CD4-positive, alpha-beta T cell treated with Interleukin-15 for 4 hours (primary cell): ENCODE results near the gene CTSZ.
"Not testable (repeated sequence)": the region's sequence is repeated elsewhere in the genome, so short reads cannot be mapped to it uniquely, and the experiment has no call there.

Experiments used
- DNase-seq: peaks from one replicate; pipeline ENCODE4 v3.0.0-alpha.2; 2020; ENCODE audit warnings: low spot score

The CTSZ gene

DNA sequence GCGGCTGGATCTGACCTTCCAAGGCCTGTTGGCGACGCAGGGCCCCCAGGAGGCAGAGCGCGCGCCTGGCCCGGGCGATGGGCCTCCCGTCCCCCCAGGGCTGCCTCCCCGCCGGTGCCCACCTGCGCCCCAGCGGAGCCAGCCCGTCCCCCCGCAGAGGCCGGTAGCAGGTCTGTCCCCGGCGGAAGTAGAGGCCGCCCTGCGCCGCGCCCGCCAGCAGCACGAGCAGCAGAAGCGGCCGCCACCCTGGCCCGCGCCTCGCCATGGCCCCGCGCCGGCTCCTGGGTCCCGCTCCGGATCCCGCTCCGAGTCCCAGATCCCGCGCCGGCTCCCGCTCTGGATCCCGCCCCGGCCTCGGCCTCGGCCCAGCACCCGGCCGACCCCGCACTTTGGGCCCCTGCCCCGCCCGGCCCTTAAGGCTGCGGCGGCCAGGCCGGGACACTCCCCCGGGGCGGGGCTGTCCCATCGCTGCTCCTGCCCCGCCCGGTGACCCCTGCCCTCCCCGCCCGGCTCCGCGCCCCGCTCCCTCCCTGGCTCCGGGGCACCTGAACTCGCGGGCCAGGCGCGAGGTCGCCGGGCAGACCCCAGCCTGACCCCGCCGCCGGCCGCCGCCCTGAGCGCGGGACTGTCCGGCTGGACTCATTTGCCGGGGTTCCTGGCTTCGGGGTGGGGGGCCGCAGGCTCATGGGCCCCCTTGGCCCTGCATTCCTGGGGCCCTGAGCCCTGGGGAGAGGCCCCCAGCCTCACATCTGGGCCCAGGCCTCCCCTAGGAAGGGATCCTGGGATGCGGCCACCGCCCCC lies at the start of gene CTSZ:
CTSZ (minus strand) TSS at position 391 of the 801 bp plus-strand sequence; CDS start at position 265, 126 bp downstream.
- peak; percentile 25 for DNase-seq

DNA sequence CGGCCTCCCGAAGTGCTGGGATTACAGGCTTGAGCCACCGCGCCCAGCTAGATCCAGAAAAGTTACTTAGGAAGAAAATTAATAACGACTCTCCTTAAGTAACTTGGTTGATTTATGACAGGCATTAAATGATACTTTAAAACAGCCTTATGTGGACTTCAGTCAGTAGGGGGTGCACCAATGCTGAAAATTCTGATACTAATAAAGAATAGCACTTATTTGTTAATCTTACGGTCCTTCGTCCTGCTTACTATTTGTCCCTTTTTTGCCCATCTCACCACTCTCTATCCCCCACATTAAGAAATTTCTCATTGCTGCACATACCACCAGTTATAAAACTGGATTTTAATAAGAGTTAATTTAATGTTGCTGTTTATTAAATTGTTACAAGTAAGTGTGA lies 48.2 kb upstream of the CTSZ start:
- peak; percentile 37 for DNase-seq

DNA sequence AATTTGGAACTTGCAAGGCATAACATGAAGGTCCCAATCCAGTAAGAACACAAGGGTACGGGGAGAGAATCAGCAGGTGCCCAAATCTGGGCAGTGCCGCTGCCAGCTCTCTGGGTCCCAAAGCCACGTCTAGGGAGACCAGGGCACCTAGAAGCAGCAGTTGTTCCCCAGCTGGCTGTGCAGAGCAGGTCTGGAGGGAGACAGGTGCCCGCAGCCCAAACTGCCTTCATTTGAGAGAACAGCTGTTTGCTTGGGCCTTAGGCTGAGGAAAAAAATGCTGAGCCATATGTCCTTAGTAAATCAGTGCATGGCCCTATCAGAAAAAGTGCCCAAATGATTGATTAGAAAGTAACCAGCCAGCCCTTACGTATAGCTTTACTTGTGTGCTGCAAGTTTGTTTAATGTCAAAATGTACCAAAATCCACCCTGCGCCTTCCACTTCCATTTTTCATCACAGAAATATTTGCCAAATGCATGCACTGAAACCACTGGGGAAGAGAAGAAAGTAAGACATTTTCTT lies 44.7 kb upstream of the CTSZ start:
- DNase-seq: no peak

DNA sequence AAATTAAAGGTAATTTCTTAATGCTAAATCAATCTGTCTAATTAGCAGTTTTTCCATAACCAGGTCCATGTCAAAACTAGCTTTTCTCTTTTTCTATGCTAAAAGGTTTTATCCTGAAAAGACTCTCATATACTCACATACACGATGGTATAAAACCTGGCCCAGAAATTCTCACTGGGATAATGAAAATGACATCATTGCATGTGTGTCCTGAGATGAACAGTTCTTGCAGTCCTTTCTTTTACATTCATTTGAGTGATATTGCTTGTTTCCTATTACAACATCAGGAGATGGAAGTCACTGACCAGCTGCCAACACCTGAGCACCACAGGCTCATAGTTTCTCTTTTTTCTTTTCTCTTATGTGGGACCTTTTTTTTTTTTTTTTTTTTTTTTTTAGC lies 43.4 kb upstream of the CTSZ start:
- no peak for DNase-seq

DNA sequence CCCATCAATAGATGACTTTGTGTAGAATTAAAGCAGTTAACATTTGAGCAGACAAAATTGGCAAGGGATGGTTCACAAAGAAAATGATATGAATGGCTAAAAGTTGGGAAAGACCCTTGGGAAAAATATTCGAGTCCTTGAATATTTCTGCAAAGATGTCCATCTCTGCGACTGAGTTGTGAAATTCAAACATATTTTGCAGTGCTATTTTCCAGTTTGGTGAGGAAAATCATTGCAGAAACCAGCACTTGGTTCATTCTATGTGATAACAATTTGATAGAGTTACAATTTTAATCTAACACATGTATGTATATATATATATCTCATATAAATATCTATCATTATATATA lies 41.6 kb upstream of the CTSZ start:
- no peak for DNase-seq

DNA sequence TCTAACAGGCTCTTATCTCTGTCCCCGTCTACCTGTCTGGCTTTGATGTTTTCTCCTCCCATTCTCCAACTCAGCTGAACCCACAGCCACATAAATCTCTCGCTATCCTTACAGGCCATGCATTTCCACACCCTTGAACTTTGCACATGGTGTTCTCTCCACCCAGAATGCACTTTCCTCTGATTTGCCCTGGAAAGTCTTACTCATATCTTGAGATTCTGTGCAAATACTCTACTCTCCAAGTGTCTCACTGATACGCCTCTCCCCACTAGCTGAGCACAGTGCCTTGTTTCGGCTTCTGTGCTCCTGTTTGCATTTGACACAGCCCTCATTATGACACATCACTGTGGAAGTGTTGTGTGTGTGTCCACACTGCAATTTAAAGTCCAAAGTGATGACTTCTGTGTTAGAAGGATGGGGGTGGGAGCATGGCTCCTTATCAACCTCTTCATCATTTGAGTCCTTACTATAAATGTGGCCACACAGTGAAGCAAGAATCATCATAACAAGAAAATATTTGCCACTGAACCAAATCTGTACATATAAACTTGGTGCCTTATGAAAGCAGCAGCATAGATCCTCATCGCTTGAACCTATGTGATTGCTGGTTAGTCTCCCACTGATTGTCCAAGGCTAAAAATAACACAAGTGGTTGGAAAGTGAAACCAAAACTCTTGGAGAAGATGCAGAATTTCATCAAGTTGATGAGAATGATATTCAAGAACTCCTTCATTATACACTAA lies 41.1 kb upstream of the CTSZ start:
- DNase-seq: no peak

DNA sequence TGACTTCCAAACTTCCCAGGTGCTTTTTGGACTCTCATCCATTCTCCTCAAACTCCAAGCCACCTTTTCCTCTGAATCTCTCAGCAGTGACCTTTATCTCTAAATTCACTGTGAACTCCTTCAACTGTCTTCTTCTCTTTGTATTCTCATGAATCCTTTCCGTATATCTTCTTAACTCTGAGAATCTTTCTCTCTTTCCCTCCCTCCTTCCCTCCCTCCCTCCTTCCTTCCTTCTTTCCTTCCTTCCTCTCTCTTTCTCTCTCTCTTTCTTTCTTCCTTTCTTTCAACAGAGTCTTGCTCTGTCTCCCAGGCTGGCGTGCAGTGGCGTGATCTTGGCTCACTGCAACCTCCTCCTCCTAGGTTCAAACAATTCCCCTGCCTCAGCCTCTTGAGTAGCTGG lies 39.8 kb upstream of the CTSZ start:
- no peak for DNase-seq

DNA sequence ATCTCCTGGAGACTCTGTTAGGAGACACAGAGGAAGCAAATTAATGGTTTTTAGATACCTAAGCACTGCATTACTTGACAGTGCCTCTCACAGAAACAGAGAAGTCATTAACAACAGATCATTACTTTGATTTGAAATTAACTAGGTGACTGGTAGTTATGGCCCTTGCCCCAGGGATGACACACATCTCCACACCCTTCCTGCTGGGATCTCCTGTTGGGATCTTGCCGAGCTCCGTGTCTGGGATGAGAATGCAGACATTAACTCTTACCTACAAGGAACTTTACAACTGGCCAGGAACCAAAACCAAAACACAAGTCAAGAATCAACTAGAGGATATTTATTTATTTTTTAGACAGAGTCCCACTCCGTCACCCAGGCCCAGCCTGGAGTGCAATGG lies 37.7 kb upstream of the CTSZ start:
- no peak for DNase-seq

DNA sequence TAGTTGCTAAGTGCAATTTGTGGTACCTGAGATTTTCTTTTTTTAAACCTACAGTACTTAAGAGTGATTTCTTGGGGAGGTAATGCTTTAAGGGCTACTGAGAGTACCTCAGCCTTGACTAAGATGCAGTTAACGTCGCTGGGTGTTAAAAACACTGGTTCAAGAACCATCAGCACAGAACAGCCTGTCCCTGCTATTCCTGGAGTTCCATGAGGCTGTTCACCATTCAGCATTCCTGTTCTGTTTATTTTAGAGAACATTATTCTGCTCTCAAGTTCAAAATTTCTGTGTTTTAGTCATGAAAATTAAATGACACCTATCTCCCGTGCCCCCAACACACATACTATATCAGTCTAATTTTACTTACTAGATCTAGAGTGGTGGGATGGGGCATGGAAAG lies 37.2 kb upstream of the CTSZ start:
- no peak for DNase-seq

DNA sequence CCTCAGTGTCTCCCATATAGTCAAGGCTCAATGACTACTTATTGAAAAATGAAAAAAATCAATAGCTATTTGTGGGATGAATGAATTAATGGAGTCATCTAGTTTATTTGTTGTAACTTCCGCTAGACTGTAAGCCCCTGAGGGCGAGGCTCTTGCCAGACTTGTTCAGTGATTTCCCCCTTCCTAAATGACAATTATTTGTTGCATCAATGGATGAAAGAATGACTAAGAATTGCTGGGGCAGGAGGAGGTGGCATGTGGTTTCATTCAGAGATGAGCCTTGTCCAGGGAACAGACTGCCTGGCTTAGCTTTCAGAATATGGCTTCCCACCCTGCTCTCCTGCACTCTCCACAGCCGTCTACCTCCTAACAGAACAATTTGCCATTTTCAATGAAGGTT lies 36.6 kb upstream of the CTSZ start:
- peak; percentile 12 for DNase-seq

DNA sequence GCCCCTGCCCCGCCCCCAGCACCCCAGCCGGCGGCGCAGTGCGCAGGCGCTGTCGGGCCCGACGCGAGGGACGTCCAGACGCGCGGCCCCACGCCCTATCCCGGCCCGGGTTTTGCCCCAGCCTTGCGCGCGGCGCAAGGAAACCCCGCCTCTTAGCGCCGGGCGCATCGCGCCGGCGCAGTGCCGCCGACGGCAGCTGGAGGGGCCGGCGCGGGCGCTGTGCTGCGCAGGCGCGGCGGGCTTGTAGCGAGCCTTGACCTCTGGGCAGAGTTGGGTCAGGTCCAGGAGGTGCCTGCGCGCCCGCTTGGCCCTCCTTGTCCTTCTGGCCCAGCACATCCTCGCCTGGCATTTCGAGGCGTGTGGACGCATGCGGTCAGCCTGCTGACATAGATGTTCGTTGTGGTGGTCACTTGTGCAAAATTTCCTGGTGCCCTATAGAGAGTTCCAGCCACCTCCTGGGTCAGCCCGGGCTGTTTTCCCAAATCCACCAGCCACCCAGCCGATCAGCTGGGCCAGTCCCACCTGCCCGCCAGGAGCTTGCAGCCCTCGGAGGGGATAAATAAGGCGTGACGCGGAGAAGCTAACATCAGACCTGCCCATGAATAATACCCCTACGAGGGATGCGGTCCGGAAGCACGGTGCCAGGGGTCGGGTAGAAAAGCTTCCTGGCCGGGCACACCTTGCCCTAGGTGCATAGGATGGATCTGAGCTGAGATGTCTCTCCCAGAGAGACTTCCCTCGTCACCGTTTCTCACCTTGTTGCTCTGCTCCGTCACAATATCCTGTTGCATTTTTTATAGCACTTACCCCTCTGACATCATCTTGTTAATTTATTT lies 36.0 kb upstream of the CTSZ start:
- peak; percentile 95 for DNase-seq

DNA sequence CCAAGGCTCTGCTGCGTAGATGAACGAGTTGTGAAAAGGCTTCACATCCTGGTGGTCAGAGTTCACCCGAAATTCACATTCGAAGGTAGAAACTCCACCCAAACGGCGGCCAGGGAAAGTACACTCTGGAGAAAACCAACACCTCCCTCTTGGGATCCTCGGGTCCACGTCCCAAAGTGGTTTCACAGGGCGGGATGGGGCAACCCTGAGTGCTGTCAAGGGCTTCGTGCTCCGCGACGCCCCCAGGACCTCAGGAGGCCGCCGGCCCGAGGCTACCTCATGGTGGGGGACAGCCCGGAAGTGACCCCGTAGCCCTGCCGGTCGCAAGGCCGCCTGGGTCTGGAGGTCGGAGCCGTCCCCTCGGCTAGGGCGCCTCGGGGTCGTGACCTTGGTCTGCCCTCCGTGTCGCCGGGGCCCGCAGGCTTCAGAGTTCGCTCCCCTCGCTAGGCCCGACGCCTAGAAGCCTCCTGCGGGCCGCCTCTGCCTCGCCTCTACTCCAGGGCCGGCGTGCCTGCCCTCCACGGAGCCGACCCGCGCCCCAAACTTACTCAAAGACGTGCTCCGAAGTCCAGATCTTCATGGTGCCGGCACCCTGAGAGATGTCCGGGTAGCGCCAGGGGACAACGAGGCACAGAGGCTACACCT lies 35.2 kb upstream of the CTSZ start, which contains the start of gene PRELID3B:
PRELID3B (minus strand) TSS at position 636 of the 645 bp plus-strand sequence; CDS start at position 580, 56 bp downstream.
- DNase-seq: peak; percentile 7

DNA sequence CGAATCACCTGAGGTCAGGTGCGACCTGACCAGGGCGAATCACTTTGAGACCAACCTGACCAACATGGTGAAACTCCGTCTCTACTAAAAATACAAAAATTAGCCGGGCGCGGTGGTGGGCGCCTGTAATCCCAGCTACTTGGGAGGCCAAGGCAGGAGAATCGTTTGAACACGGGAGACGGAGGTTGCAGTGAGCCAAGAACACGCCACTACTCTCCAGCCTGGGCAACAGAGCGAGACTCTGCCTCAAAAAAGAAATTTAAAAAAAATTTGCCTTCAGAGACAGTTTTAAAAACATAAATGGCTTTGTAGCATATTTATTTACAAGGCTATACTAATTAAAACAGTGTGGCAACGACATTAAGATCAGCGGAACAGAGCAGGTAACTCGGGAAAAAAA lies 34.4 kb upstream of the CTSZ start:
- DNase-seq: not testable (repeated sequence)

DNA sequence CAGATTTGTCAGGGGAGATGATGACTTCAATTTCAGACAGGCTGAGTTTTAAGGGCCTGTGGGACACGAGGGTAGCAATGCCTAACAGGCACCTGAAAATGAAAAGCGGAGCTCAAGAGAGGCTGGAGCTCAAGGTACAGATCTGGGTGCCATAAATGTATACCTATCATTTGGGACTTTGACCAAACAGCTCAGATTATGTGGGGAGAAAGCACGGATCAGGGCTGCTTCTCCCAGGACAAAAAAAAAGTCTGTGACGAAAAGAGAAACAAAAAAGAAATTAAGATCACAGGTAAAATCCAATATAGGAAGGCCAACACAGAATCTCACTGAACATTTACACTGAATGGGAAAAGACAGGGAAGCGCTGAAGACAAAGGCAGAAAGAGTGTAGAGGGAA lies 33.6 kb upstream of the CTSZ start:
- DNase-seq: no peak

DNA sequence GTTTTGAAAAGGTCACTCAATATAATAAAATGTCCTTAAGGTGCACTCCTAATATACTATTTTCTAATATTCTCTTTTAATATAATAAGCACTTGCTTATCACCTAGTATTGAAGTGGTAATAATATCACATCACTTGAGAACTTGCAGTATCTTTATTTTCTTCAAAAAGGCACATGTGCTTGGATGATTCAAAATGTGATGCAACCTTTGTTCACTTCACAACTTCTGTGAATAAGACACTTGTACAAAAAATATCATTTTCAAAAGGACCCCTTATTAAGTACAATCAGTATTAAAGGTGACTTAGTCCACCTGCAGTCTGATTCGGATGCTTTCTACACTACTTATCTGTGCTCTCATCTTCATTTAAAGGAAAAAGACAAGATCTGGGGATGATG lies 32.2 kb upstream of the CTSZ start:
- DNase-seq: no peak

DNA sequence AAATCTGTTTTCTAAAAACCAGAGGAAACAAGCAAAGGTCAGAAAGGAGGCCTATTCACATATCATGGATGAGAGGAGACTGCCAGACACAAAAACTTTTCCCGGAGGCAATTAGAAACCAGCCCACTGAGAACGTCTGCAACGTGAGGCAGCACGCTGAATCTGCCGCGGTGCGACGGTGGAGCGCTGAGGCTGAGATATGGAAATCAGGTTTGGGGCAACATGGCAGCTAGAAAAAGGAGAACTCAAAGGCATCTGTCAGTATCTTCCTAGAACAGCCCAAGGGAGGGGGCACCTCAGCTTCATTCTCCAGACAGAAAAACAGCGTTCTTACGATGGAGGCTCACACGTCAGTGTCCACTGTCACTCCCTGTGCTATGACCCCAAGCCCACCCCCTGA lies 30.3 kb upstream of the CTSZ start:
- DNase-seq: no peak

DNA sequence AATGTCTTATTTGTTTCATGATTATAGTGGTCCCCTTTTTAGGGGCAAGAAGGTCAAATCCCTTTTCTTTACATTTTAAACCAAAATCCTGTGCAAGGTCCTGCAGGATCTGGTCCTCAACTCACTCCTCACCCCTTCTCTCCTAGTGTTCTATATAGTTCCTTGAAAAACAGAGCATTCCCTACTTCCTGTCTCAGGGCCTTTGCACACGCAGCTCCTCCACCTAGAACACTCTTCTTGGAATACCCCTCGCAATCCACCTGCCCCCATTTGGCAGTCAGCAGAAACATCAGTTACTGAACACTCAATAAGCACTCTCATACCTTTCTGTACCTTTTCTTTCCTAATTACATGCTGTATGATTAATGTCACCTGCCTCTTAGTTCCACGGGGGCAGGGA lies 28.3 kb upstream of the CTSZ start:
- no peak for DNase-seq

DNA sequence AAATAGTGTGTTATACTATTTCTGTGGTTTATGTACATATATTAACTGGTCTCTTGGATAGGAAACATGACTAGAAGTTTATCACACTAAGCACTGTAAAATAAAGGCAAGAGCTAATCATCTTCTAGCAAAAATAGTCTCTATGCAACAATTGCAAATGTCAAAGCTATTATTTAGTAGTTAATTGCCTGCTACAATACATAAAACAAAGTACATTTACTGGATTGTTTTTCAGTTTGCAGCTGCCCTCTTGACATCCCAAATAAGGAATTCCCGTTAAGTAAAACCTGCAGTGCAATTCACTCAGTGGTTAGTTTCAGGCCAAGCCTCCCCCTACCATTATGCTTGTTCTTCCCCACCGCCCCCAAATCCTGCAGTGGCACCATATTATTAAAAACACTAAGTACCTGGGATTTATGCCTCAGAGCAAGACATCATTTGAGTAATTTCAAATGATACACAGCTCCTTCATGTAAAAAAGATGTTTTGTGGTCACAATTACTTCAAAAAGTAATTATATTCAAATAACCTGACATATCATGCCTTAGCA lies 26.6 kb upstream of the CTSZ start:
- DNase-seq: no peak

DNA sequence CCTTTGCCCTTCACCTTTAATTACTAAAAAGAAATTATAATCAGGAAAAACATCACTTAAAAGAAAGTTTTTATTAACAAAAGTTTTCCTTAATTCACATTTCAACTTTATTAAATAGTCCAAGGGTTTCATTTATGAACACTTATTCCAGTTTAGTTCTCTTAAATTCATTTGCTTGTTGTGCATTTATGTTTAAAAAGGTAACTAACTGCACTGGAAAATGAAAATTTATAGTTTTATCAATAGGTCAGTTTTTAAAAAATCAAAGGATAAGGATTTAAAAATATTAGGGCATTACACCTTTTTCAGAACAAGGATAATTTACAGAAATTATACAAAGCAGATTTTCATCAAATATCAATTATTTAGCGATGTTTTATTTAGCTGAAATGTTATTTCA lies 26.0 kb upstream of the CTSZ start:
- DNase-seq: no peak

DNA sequence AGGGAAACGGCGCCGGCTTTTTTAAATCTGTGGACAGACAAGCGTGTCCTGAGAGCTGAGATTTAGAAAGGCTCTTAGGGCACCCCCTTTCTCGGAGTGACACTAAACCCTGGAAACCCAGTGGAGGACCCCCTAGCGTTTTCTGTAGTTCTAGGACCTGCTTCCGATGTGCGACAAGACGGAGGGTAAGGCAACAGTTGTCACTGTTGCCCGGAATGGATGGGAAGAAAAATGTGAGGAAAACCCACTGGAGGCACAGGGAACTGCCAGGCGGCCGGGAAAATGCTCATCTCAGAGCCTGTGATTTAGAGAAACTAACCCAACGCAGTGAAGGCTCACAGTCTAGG lies 25.6 kb upstream of the CTSZ start:
- no peak for DNase-seq

DNA sequence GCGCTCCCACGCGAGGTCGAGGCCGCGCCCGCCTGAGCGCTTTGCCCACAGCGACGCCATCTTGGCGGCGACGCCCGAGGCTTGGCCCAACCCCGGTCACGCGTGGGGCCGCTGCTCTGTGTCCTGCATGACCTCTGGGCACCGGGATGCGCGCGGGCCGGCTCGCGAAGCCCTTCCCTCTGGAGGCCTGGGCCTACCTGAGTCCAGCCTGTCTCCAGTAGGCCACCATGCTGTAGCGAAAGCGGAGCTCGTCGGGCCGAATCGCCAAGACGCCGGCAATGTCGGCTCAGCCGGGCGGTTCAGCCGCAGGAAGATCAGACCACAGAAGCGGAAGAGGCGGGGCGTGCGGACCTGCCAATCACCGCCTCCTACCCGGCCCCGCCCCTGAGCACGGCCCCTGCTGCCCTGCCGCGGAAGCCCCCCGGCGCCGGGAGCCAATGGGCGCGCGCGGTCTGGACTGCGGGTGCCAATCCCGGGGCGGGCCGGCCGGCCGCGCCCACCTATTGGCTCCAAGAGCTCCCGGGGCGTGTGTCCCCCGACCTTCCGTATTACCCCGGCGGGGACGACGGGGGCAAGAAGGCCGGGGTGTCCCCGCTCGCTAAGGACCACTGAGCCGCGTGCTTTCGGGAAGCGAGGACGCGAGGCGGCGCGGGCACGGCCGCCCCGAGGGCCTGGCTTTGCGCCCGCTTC lies 25.1 kb upstream of the CTSZ start, which contains the start of gene ATP5F1E:
ATP5F1E (minus strand) TSS at position 313 of the 690 bp plus-strand sequence; CDS start at position 229, 84 bp downstream.
- peak; percentile 96 for DNase-seq
